HUES64 (cell line): ENCODE results near the gene TBX3.

ENCODE experiments used
- H3K27ac ChIP-seq: 2 replicates; pipeline ENCODE4 v1.7.0; 2013; ENCODE audit warnings: low read depth, low read length, inconsistent platforms
- H3K27me3 ChIP-seq: 2 replicates; pipeline ENCODE4 v1.6.1; 2013; ENCODE audit warnings: mild to moderate bottlenecking, low read length; ENCODE audit not compliant: insufficient read depth
- H3K36me3 ChIP-seq: 2 replicates; pipeline ENCODE4 v1.6.1; 2013; ENCODE audit warnings: mild to moderate bottlenecking, low read length; ENCODE audit not compliant: insufficient read depth
- H3K4me1 ChIP-seq: 2 replicates; pipeline ENCODE4 v1.6.1; 2013; ENCODE audit warnings: mild to moderate bottlenecking, low read length, moderate library complexity; ENCODE audit not compliant: insufficient read depth
- H3K4me3 ChIP-seq: 2 replicates; pipeline ENCODE4 v1.5.1; 2013; ENCODE audit warnings: mild to moderate bottlenecking, low read length, moderate library complexity
- H3K9ac ChIP-seq: 2 replicates; pipeline ENCODE4 v1.6.1; 2013; ENCODE audit warnings: mild to moderate bottlenecking, low read depth, low read length
- H3K9me3 ChIP-seq: 2 replicates; pipeline ENCODE4 v1.6.1; 2013; ENCODE audit warnings: low read depth, low read length; ENCODE audit not compliant: insufficient read depth
- WGBS: fragments of 150-250, 120-280 bp; methylation state at CpG from one replicate; pipeline ENCODE4 v1.1.7; 2013; ENCODE audit warnings: missing lambda C conversion rate; 5-methylcytosine and 5-hydroxymethylcytosine counted together

Gene TBX3

DNA sequence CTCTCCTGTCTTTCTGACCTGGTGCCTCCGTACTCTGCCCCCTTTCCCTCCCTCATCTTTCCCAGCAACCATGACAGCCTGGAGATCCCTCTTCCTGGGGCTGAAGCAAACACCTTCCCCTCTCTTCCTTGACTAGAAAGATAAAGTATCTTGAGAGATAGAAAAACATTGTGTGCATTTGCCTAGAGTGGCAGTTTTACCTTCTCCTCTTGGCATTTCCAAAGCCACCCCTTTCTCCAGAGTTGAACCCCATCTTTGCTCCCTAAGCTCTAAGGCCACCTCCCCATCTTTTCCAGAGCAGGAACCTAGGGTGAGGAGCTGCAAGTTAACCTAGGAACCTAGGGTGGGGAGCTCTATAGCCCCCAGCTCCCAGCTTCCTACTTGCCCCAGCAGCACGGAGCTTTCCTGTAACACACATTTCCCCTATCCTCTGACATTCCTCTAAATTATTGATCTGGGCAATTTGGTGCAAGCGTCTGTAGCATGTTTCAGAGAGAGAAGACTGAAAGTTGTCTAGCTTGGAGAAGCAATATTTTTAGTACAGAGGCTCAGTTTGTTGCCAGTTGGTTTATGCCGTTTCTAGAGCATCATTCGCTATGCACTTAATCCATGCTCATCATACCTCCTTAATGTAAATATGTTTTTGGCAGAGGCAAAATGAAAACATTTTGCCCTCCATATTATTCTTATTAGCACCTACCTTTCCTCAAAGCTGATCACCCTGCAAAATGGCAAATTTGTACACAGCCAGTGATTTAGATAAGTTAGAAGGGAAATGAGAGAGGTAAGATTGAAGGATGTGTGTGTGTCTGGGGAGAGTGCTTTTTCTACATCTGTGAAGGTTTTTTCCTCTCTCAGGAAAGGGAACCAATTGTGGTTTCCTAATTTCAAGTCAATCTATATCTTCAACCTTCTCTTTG, 5.4 kb upstream of the TBX3 start:
- H3K27me3 ChIP-seq = peaks cover 100% of the 10 kb centered on the region

GRCh38 chr12:114688256-114688845, 4.4 kb upstream of the TBX3 start:
- 3% methylated on average over 4 of the region's 4 CpGs for WGBS
- no peaks in the 10 kb centered on the region for H3K9me3 ChIP-seq
- H3K36me3 ChIP-seq = no peaks in the 10 kb centered on the region
- H3K27ac ChIP-seq = no peak overlapping the region
- H3K9ac ChIP-seq = no peak overlapping the region
- H3K4me1 ChIP-seq = peaks cover 42% of the 10 kb centered on the region
- H3K27me3 ChIP-seq = peaks cover 98% of the 10 kb centered on the region
- no peak overlapping the region for H3K4me3 ChIP-seq

More for the DNA sequence above, 5.4 kb upstream of the TBX3 start:
- WGBS = 15% methylated on average over 5 of the region's 5 CpGs
- Histone ChIP-seq H3K9ac (no peak overlapping the region), H3K36me3 (no peaks in the 10 kb centered on the region), H3K4me3 (no peak overlapping the region), H3K4me1 (peaks cover 48% of the 10 kb centered on the region), H3K9me3 (no peaks in the 10 kb centered on the region), H3K27ac (no peak overlapping the region)

DNA sequence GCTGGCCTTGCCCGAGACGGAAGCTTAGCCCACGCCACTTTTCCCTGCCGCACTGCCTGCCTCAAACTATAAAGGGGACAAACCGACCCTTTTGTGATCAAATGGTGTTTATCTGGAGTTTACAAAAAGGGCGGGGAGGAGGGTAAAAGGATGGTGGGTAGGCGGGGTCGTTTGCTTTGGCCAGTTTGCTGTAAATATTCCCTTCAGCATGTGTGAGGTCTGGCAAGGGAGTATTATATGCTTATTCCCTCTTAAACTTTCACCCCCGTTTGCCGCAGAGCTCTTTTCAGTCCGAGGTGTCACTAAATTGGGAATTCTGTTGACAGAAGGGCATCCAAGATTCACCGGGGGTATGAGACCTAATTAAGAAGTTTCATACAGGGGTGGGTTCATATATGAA, 3.8 kb upstream of the TBX3 start:
- no peaks in the 10 kb centered on the region for H3K36me3 ChIP-seq

DNA sequence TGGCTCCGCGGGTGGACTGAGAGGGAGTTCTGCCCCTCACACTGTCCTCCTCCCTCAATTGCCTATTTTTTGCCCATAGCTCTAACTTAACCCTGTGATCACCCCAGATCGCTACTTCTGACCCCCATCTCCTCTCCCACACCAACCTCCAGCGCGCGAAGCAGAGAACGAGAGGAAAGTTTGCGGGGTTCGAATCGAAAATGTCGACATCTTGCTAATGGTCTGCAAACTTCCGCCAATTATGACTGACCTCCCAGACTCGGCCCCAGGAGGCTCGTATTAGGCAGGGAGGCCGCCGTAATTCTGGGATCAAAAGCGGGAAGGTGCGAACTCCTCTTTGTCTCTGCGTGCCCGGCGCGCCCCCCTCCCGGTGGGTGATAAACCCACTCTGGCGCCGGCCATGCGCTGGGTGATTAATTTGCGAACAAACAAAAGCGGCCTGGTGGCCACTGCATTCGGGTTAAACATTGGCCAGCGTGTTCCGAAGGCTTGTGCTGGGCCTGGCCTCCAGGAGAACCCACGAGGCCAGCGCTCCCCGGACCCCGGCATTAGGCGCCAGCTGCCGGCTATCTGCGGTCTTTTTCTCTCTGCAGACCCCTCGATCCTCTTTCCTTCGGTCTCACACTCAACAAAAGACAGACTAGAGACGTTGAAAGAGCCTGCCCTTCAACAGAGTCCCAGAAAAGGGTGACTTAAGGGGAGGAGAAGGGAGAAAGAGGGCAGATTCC, 3.0 kb upstream of the TBX3 start:
- WGBS = under 1% methylated on average over 41 of the region's 41 CpGs
- H3K4me3 ChIP-seq = no peak overlapping the region
- no peaks in the 10 kb centered on the region for H3K36me3 ChIP-seq
- H3K27me3 ChIP-seq = peaks cover 98% of the 10 kb centered on the region
- H3K9me3 ChIP-seq = no peaks in the 10 kb centered on the region
- H3K4me1 ChIP-seq = peaks cover 45% of the 10 kb centered on the region
- no peak overlapping the region for H3K9ac ChIP-seq
- H3K27ac ChIP-seq = no peak overlapping the region

More for the DNA sequence above, 3.8 kb upstream of the TBX3 start:
- H3K27me3 ChIP-seq = peaks cover 98% of the 10 kb centered on the region
- no peak overlapping the region for H3K4me3 ChIP-seq
- WGBS = 3% methylated on average over 12 of the region's 12 CpGs
- no peak overlapping the region for H3K27ac ChIP-seq
- H3K9me3 ChIP-seq = no peaks in the 10 kb centered on the region
- H3K9ac ChIP-seq = no peak overlapping the region
- H3K4me1 ChIP-seq = peaks cover 40% of the 10 kb centered on the region

DNA sequence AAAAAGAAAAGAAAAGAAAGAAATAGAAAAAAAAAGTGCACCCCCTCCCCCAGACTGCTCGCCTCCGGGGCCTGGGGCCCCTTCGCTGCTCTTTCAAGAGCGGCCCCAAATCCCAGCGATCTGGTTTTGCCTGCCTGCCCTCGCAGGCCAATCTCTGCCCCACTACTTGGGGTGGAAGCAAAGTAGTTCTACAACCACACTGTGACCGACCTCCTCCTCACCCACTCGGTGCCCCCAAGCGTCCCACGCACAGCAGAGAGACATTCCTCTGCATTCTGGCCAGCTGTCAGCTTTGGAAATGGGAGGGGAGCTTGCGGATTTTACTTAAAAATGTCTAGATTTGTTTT, 2.4 kb upstream of the TBX3 start:
- Histone ChIP-seq H3K27me3 (peaks cover 98% of the 10 kb centered on the region), H3K36me3 (no peaks in the 10 kb centered on the region), H3K27ac (no peak overlapping the region), H3K4me3 (no peak overlapping the region), H3K9me3 (no peaks in the 10 kb centered on the region), H3K9ac (no peak overlapping the region), H3K4me1 (peaks cover 51% of the 10 kb centered on the region)
- 0% methylated on average over 11 of the region's 11 CpGs for WGBS

DNA sequence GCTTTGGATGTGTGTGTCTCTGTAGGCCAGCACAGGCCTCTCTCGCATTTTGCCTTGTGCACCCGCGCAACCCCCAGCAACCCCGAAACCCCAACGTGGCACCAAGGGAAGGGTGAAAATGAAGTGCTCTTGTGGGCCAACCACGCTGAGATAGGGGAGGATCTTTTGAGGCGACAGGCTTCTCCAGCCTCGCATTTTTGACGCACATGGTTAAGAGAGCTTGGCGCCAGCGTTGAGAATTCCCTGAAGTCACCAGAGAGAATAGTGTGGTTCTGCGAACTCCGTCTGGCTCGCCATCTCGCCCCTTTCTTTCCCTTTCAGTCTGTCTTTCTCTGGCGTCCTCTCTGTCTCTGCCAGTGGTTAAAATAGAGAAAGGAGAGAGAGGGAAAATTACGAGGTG, 1.9 kb upstream of the TBX3 start:
- H3K27ac ChIP-seq = no peak overlapping the region
- peaks cover 54% of the 10 kb centered on the region for H3K4me1 ChIP-seq
- WGBS = 2% methylated on average over 15 of the region's 17 CpGs
- no peak overlapping the region for H3K4me3 ChIP-seq
- H3K27me3 ChIP-seq = peaks cover 98% of the 10 kb centered on the region
- no peaks in the 10 kb centered on the region for H3K36me3 ChIP-seq
- H3K9me3 ChIP-seq = no peaks in the 10 kb centered on the region
- no peak overlapping the region for H3K9ac ChIP-seq

DNA sequence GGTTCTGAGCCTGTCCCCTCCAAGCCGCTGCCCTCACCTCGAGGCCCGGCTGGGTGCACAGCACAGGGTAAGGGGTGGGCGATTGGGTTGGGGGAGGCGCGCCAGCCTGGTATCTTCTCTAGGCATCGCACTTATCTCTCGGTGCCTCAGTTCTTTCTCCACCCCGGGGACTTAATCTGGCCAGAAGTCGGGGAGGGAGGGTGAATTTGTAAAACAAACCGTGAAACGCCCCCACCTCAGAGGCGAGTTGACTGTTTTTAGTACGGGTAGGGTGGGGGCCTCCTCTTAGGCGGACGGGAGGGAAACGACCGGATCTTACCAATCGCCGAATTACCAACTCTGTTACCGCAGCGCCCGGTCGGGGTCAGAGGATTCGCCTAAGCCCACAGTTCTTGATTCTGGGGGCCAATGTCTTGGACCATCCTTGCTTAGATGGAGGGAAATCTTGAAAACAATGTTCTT, 1.4 kb upstream of the TBX3 start:
- WGBS = under 1% methylated on average over 21 of the region's 25 CpGs
- H3K9me3 ChIP-seq = no peaks in the 10 kb centered on the region
- H3K4me3 ChIP-seq = peak overlapping the region; percentile 58
- H3K9ac ChIP-seq = no peak overlapping the region
- no peaks in the 10 kb centered on the region for H3K36me3 ChIP-seq
- H3K27me3 ChIP-seq = peaks cover 98% of the 10 kb centered on the region
- H3K4me1 ChIP-seq = peaks cover 57% of the 10 kb centered on the region
- no peak overlapping the region for H3K27ac ChIP-seq

DNA sequence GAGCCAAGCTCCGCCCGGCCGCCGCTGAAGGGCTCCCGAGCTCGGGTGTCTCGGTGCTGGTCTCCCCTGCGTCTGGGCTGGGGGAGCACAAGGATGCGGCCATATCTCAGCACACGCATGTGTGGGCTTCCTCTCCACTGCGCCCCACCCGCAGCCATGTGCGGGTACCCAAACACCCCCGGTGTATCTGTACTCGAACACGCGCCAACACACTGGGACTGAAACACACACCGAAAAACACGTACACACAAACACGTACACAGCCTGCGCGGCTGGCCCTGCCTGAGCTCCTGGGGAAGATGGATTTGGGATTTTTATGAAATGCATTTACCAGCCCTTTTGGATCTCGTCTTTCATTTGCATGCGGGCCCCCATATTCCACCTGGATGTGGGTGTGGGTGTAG, 897 bp upstream of the TBX3 start:
- Histone ChIP-seq H3K27me3 (peaks cover 98% of the 10 kb centered on the region), H3K36me3 (no peaks in the 10 kb centered on the region), H3K4me3 (peak overlapping the region; percentile 58), H3K27ac (no peak overlapping the region; the same call in 1 of the 2 replicates), H3K9ac (peak overlapping the region; percentile 43; the same call in 1 of the 2 replicates), H3K4me1 (peaks cover 62% of the 10 kb centered on the region), H3K9me3 (no peaks in the 10 kb centered on the region)
- WGBS = 1% methylated on average over 22 of the region's 24 CpGs

GRCh38 chr12:114683709-114684097, 272 bp downstream of the TBX3 start:
- Histone ChIP-seq H3K27ac (no peak overlapping the region), H3K4me1 (peaks cover 73% of the 10 kb centered on the region), H3K4me3 (peak overlapping the region; percentile 58), H3K36me3 (no peaks in the 10 kb centered on the region), H3K27me3 (peaks cover 98% of the 10 kb centered on the region), H3K9ac (no peak overlapping the region), H3K9me3 (no peaks in the 10 kb centered on the region)
- WGBS = under 1% methylated on average over 19 of the region's 19 CpGs

DNA sequence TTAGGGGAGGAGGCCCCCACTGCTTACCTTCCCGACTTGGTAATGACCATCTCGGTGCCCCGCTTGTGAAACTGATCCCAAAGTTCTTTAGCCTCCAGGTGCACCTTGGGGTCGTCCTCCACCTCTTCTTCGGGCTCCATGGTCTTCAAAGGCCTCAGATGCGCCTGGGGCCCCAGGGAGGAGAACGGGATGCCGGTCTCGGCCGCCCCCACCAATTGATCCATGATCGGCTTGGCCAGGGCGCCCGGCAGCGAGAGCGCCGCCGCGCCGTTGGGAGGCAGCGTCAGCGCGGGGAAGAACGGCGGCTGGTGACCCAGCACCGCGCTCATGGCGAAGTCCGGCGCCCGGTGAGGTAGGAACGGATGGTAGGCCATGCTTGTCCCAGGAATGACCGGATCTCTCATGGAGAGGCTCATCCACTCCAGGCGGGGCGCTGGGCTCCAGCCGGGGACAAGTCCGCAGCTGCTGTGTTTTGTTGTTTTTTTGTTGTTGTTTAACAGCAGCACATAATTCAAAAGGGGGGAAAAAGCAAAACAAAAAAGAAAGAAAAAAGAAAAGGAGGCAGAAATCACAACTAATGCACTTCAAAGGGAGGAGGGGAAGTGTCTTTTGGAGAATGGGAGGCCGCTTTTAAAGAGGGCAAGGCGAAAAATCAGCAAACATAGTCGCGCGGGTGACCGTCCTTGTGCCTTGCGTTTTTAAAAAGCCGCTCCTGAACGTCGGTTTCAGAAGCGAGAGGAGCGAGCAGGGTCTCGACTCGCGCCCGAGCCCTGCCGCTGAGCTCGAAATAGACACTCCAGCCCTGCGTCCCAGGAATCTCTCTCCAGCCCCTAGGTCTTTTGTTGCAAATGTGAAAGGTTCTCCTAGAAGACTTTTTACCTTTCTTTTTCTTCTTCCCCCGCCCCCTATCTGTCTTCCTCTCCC, 928 bp downstream of the TBX3 start:
- Histone ChIP-seq H3K9ac (no peak overlapping the region), H3K4me3 (peak overlapping the region; percentile 58), H3K27me3 (peaks cover 98% of the 10 kb centered on the region), H3K4me1 (peaks cover 73% of the 10 kb centered on the region), H3K36me3 (no peaks in the 10 kb centered on the region), H3K9me3 (no peaks in the 10 kb centered on the region), H3K27ac (no peak overlapping the region)
- WGBS = under 1% methylated on average over 56 of the region's 56 CpGs
